Activated CD4-positive, alpha-beta T cell treated with anti-CD3 and anti-CD28 coated beads for 1 hour (primary cell): ENCODE measurements around the gene PTTG1IP.
"Not testable (repeated sequence)": the region's sequence is repeated elsewhere in the genome, so short reads cannot be mapped to it uniquely, and the experiment has no call there.

Experiments
- DNase-seq: peaks from one replicate; pipeline ENCODE4 v3.0.0-alpha.2; 2020

Gene PTTG1IP

GRCh38 chr21:44838951-44839350 lies 34.5 kb downstream of the PTTG1IP start:
- no peak for DNase-seq

GRCh38 chr21:44838039-44838895 lies 35.2 kb downstream of the PTTG1IP start:
- no peak for DNase-seq

- DNase-seq, result no peak
These were observed 36.0 kb downstream of the PTTG1IP start for GRCh38 chr21:44837537-44837936.

- DNase-seq, result no peak
These were observed 36.6 kb downstream of the PTTG1IP start for GRCh38 chr21:44836666-44837471.

GRCh38 chr21:44836349-44836665 lies 37.2 kb downstream of the PTTG1IP start:
- no peak for DNase-seq

GRCh38 chr21:44835647-44835973 lies 37.9 kb downstream of the PTTG1IP start:
- DNase-seq, result no peak

- no peak for DNase-seq
These were observed 38.4 kb downstream of the PTTG1IP start for GRCh38 chr21:44834951-44835646.

- DNase-seq, result no peak
These were observed 39.1 kb downstream of the PTTG1IP start for GRCh38 chr21:44834231-44834950.

- no peak for DNase-seq
These were observed 39.8 kb downstream of the PTTG1IP start for GRCh38 chr21:44833663-44834062.

GRCh38 chr21:44832516-44833255 lies 40.8 kb downstream of the PTTG1IP start:
- not testable (repeated sequence) for DNase-seq

- no peak for DNase-seq
These were observed 42.1 kb downstream of the PTTG1IP start for GRCh38 chr21:44831227-44831860.

- DNase-seq, result no peak
These were observed 43.9 kb downstream of the PTTG1IP start for GRCh38 chr21:44829507-44830092.

- no peak for DNase-seq
These were observed 45.0 kb downstream of the PTTG1IP start for GRCh38 chr21:44828362-44829056.

- no peak for DNase-seq
These were observed 50.3 kb downstream of the PTTG1IP start for GRCh38 chr21:44823179-44823660.

GRCh38 chr21:44822484-44823178 lies 50.9 kb downstream of the PTTG1IP start:
- no peak for DNase-seq

GRCh38 chr21:44820851-44821250 lies 52.6 kb downstream of the PTTG1IP start:
- DNase-seq, result no peak

GRCh38 chr21:44819283-44820243 lies 53.9 kb downstream of the PTTG1IP start:
- no peak for DNase-seq

GRCh38 chr21:44818640-44819011 lies 54.9 kb downstream of the PTTG1IP start:
- DNase-seq, result no peak
